Retinal pigment epithelial cell (primary cell): ENCODE measurements around the gene RAPGEF6.

Experiments used
- DNase-seq: peaks from one replicate; pipeline ENCODE4 v3.0.0-alpha.2; 2010; ENCODE audit warnings: low read depth
- H3K4me3 ChIP-seq: 2 replicates; pipeline ENCODE4 v1.5.1; 2011; ENCODE audit warnings: mild to moderate bottlenecking, low read length, control low read depth, moderate library complexity
- CTCF ChIP-seq: conservative IDR thresholded peaks from 2 replicates; pipeline ENCODE4 v1.5.1; 2011; ENCODE audit warnings: low read depth, low read length, control low read depth, inconsistent platforms

The RAPGEF6 gene

GRCh38 chr5:131641494-131641893, 6.5 kb upstream of the RAPGEF6 start:
- DNase-seq = no peak
- no peak for TF ChIP-seq CTCF
- H3K4me3 ChIP-seq = no peak overlapping the region

- DNase-seq = no peak
- TF ChIP-seq CTCF = no peak
- H3K4me3 ChIP-seq = no peak overlapping the region
Observed at GRCh38 chr5:131640043-131640856, 5.2 kb upstream of the RAPGEF6 start.

GRCh38 chr5:131639148-131639547, 4.1 kb upstream of the RAPGEF6 start:
- no peak overlapping the region for H3K4me3 ChIP-seq
- no peak for TF ChIP-seq CTCF

GRCh38 chr5:131637694-131638093, 2.7 kb upstream of the RAPGEF6 start:
- no peak overlapping the region for H3K4me3 ChIP-seq
- DNase-seq = no peak
- no peak for TF ChIP-seq CTCF

More at GRCh38 chr5:131639148-131639547, 4.1 kb upstream of the RAPGEF6 start:
- no peak for DNase-seq

- DNase-seq = no peak
- no peak for TF ChIP-seq CTCF
- peak overlapping the region; percentile 96 for H3K4me3 ChIP-seq
Observed at GRCh38 chr5:131635684-131636572, 899 bp upstream of the RAPGEF6 start.

GRCh38 chr5:131634666-131634995, 398 bp downstream of the RAPGEF6 start:
- no peak for DNase-seq

More at GRCh38 chr5:131634666-131634995, 398 bp downstream of the RAPGEF6 start:
- peak overlapping the region; percentile 96 for H3K4me3 ChIP-seq
- peak; percentile 19 for TF ChIP-seq CTCF
